ENCODE data around the gene TCF12. TPM values are rescaled to one million over a fixed set of nuclear protein-coding genes. Genes with fewer than 3 reads are reported as not detected.

The TCF12 gene
- total RNA-seq, result 10 to 100 TPM; 26.9 to 67.4 (median 28.6) TPM
- polyA plus RNA-seq, result 1 to 10 TPM; 7.7 to 9.0 TPM

GRCh38 chr15:56918046-56918938 is at the start of gene TCF12:
TSS of gene TCF12 (plus strand) at chr15:56918644. CDS start at chr15:56919914, 1,270 bp downstream.
- Histone ChIP-seq H3K9me3 (no peaks in the 10 kb centered on the region), H3K27ac (peak within 1 kb of the TSS; percentile 85 to 95 (median 90)), H3K4me3 (peak within 1 kb of the TSS; percentile 79 to 97 (median 88)), H3K27me3 (no peaks in the 10 kb centered on the region), H3K4me1 (peaks cover 0 to 43% (median 31%) of the 10 kb centered on the region in 3 donors), H3K36me3 (peaks cover 0 to 5% (median 0%) of the 10 kb centered on the region in 3 donors)
- TF ChIP-seq CTCF (IDR thresholded peaks at IDR 0.05), result no peak
- DNase-seq, result peak; percentile 93 to 96 (median 94)
- WGBS, 2 donors, result 0 to 1% methylated on average over 86 to 97 of the region's 97 CpGs
- no peak for FAIRE-seq
- intact Hi-C loops (cut with DNase I), result no loop called here
- peak; percentile 89 to 94 (median 90) for ATAC-seq

- H3K36me3 ChIP-seq, result no peaks in the 10 kb centered on the region
- H3K4me3 ChIP-seq, result no peak overlapping the region
- DNase-seq (peak in 2 of 6 donors; percentile 19 to 28), FAIRE-seq (no peak), ATAC-seq (peak in 2 of 4 donors; percentile 45 to 46)
- H3K27me3 ChIP-seq, result no peaks in the 10 kb centered on the region
- 56 to 57% methylated on average over 3 of the region's 3 CpGs for WGBS, 2 donors
- intact Hi-C loops (cut with DNase I), result no loop called here
- no peaks in the 10 kb centered on the region for H3K9me3 ChIP-seq
- peaks cover 2 to 3% (median 3%) of the 10 kb centered on the region in 3 donors for H3K4me1 ChIP-seq
- no peak overlapping the region for H3K27ac ChIP-seq
- peak in 2 of 4 donors; percentile 14 to 20 for TF ChIP-seq CTCF (IDR thresholded peaks at IDR 0.05)
These were observed 48.9 kb upstream of the TCF12 start for GRCh38 chr15:56869573-56869972.

GRCh38 chr15:56871185-56871584 is 47.3 kb upstream of the TCF12 start:
- no peak for FAIRE-seq
- intact Hi-C loops (cut with DNase I), result no loop called here
- Histone ChIP-seq H3K4me1 (peaks cover 2 to 3% (median 3%) of the 10 kb centered on the region in 3 donors), H3K27ac (peak overlapping the region in 1 of 4 donors; percentile 13), H3K27me3 (no peaks in the 10 kb centered on the region), H3K4me3 (no peak overlapping the region), H3K9me3 (no peaks in the 10 kb centered on the region), H3K36me3 (no peaks in the 10 kb centered on the region)
- peak in 3 of 4 donors; percentile 63 to 81 (median 74) for ATAC-seq
- DNase-seq, result no peak
- 67 to 73% methylated on average over 1 of the region's 1 CpG for WGBS, 2 donors
- no peak for TF ChIP-seq CTCF (IDR thresholded peaks at IDR 0.05)

- Histone ChIP-seq H3K27ac (no peak overlapping the region), H3K4me1 (peaks cover 0 to 3% (median 2%) of the 10 kb centered on the region in 3 donors), H3K4me3 (no peak overlapping the region), H3K36me3 (no peaks in the 10 kb centered on the region), H3K9me3 (no peaks in the 10 kb centered on the region), H3K27me3 (no peaks in the 10 kb centered on the region)
- WGBS, 2 donors, result 52 to 64% methylated on average over 4 of the region's 4 CpGs
- no peak for DNase-seq
- ATAC-seq, result peak in 2 of 4 donors; percentile 31 to 32
- intact Hi-C loops (cut with DNase I), result no loop called here
- no peak for FAIRE-seq
- no peak for TF ChIP-seq CTCF (IDR thresholded peaks at IDR 0.05)
These were observed 46.6 kb upstream of the TCF12 start for GRCh38 chr15:56871867-56872266.

Data from pancreas (tissue), 10 donors.